CD4-positive, alpha-beta T cell treated with Interferon gamma for 1 hour (primary cell): Measurements from ENCODE around the gene CYP27A1.
"Not testable (repeated sequence)": the region's sequence is repeated elsewhere in the genome, so short reads cannot be mapped to it uniquely, and the experiment has no call there.

Source experiments
- DNase-seq: peaks from one replicate; pipeline ENCODE4 v3.0.0-alpha.2; 2020

Gene CYP27A1

GRCh38 chr2:218833023-218833609 lies 51.2 kb downstream of the CYP27A1 start:
- DNase-seq: no peak

- no peak for DNase-seq
These were observed 52.7 kb downstream of the CYP27A1 start for GRCh38 chr2:218834685-218835084.

DNA sequence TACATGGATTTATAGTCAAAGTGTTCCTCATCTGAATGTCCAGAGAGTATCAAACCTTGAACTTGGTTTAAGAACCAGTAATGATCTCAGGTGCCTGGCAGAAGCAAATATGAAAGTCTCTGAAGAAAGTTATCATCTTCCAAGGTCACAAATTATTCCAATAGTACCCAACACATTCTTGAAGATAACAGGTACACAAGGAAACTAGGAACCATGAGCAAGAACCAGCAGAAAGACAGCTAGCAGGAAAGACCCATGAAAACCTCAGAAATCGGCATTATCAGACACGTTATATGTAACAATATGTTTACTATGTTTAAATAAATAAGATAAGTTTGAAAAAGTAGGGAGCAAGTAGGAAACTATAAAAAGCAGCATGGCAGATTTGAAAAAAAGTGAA lies 55.5 kb downstream of the CYP27A1 start:
- no peak for DNase-seq

DNA sequence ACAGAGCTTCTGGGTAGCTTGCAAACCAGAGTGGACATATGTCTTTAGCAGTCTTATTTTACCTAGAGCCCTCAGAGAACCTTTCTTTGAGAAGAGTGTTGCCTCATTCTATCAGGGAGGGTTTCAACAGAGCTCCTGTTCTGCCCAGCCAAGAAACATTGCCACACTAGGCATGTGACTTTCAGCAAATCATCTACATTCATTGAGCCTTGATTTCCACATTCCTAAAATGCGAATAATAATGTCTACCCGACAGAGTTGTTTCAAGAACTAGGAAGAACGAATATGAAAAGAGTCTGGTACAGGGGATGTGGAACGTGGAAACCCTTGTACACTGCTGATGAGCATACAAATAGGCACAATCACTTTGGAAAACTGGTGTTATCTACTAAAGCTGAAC lies 57.5 kb downstream of the CYP27A1 start:
- peak; percentile 16 for DNase-seq

GRCh38 chr2:218839888-218840287 lies 57.9 kb downstream of the CYP27A1 start:
- no peak for DNase-seq

- not testable (repeated sequence) for DNase-seq
These were observed 62.4 kb downstream of the CYP27A1 start for GRCh38 chr2:218844334-218844733.

DNA sequence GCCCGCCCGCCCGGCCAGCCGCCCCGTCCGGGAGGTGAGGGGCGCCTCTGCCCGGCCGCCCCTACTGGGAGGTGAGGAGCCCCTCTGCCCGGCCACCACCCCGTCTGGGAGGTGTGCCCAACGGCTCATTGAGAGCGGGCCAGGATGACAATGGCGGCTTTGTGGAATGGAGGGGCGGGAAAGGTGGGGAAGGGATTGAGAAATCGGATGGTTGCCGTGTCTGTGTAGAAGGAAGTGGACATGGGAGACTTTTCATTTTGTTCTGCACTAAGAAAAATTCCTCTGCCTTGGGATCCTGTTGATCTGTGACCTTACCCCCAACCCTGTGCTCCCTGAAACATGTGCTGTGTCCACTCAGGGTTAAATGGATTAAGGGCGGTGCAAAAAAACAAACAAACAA lies 65.0 kb downstream of the CYP27A1 start:
- DNase-seq: not testable (repeated sequence)

DNA sequence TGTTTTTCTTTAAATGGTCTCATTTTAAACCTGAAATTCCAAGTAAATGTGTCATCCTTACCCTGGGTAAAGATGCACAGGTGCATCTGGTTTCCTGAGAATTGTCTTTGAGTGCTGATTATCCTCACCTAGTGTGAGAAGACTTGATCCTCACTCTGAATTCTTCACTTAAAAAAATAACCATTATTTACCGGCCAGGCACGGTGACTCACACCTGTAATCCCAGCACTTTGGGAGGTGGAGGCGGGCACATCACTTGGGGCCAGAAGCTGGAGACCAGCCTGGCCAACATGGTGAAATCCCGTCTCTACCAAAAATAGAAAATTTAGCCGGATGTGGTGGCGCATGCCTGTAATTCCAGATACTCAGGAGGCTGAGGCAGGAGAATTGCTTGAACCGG lies 67.8 kb downstream of the CYP27A1 start:
- DNase-seq: no peak

DNA sequence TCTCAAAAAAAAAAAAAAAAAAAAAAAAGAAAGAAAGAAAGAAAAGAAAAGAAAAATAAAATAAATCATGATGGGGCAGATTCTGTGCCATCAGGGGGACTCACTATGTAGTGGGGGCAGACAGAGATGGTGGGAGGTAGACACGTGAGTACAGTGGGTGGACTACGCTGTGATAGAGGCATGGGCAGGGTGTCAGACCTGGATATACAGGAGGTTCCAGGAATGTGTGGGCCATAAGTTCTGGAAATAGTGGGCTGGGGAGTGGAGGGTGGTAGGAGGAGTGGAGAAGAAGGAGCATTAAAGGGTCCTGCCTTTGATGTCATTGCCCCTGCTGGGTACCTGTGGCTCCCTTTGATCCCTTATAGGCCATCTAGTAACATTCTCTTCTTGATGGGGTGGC lies 68.8 kb downstream of the CYP27A1 start:
- no peak for DNase-seq

DNA sequence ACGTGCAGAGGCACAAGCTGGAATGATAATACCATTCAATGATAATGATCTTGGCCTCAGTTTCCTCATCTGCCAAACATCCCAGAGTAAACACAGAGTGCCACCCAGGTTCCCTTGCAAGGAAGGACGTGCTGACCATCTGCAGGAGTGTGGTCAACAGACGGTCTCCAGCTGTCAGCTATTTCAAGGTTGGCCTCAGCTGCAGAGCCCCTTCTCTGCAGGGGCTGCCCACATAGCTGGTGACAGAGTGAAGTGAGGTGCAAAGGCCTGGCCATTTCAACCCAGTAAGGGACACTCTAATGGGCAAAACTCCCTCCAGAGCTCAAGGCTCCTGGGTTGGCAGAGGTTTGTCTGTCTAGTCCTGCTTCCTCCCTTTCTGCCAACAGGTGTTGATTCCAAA lies 69.3 kb downstream of the CYP27A1 start:
- no peak for DNase-seq

DNA sequence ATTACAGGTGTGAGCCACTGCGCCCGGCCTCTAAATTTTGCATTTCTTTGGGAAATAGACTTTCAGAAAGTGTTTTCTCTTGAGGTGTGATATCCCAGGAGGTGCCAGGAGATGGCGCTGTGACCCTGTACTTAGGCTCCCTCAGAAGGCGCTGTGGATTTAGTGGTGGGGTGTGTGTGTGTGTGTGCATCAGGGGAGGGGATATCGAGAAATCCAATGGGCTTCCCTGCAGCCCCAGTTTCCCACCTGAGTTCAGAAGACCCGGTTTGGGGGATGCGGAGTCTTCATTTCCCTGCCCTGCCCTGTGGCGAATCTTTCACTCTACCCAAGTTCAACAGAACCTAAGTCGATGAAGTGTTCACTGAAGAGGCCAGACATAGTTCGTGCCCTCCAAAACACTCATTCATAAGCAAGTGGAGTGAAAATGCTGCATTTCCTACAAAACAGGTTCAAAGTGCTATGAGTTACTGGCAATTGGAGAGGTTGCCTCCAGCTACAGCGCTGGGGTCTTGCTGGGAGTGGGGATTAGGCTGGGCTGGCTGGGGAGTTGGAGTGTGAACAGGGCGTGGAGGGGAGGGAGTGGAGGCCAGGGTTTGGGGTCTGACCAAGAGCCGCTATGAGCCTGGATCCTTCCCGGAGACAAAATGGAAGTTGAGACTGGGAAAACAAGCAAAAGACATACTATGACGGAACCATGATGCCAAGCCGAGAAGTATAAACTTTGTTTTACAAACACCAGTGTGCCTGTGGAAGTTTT lies 71.1 kb downstream of the CYP27A1 start:
- peak; percentile 47 for DNase-seq

GRCh38 chr2:218853766-218854165 lies 71.8 kb downstream of the CYP27A1 start:
- DNase-seq: no peak

DNA sequence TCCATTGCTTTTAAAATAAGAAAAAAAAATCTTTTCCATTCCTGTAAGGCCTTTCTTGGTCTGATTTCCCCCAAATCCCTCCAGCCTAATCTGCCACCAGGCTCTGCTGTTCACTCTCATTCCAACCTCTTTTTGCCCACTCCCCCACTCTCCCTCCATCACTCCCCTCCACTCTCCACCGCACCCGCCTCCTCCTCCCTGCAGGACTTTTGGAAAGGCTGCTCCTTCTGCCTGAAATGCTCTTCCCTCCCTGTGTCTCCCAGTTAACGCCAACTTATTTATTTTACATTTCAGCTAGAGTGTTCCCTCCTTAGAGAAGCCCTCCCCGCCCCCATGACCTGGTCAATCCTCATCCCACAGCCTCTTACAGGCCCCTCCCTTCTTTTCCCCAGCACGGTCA lies 72.9 kb downstream of the CYP27A1 start:
- no peak for DNase-seq

DNA sequence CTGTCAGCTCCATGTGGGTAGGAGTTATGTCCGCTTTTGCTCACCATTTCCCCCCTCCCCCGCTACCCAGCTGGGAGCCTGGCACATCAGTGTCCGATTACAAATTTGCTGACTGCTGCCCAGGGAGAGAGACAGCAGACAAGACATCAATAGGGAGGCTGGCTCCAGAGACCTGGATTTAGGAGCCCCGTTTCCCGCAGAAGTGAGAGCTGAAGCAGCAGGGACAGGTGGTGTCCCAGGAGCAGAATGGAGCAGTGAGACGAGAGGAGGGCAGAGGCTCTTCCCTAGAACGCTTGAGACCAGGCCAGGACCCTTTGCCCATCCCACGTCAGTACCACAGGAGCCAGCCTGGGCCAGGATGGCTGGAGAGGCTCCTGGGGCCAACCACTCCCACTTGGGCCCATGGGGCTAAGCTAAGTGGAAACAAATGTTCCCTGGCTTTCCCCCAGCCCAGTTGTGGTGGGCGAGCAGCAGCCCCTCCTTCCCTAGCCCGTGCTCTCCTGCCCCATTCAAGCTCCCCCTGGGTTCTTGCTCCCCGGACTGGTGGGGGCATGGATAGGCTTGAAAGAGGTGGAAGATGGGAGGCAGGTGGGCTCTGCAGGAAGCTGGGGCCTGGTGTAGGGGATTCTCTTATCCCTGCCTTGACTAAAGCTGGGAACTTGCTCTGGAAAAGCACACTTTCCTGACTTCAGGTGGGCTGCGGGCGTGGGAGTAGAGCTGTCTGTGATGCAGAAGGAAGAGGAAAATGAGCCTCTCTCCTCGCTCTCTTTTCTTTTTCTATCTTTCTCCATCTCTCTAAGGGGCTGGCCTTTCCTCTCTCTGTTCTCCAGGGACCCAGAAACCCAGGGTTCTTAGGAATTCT lies 73.6 kb downstream of the CYP27A1 start:
- DNase-seq: no peak

- DNase-seq: no peak
These were observed 74.4 kb downstream of the CYP27A1 start for GRCh38 chr2:218856167-218856895.

DNA sequence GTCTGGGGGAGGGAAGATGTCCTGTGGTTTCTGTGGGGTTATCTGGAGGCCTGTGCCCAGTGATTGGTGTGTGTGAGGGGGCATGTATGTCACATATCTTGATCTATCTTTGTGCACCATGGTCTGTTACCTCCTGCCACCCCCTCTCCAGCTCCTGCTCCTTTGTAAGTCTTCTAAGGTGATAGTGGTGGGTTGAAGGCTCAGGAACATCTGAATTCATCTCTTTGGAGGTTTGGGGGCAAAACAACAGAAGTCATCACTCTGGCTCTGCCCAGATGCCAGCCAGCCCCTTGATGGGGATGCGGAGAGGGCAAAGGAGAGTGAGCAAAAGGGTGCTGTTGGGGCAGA lies 74.9 kb downstream of the CYP27A1 start:
- no peak for DNase-seq

DNA sequence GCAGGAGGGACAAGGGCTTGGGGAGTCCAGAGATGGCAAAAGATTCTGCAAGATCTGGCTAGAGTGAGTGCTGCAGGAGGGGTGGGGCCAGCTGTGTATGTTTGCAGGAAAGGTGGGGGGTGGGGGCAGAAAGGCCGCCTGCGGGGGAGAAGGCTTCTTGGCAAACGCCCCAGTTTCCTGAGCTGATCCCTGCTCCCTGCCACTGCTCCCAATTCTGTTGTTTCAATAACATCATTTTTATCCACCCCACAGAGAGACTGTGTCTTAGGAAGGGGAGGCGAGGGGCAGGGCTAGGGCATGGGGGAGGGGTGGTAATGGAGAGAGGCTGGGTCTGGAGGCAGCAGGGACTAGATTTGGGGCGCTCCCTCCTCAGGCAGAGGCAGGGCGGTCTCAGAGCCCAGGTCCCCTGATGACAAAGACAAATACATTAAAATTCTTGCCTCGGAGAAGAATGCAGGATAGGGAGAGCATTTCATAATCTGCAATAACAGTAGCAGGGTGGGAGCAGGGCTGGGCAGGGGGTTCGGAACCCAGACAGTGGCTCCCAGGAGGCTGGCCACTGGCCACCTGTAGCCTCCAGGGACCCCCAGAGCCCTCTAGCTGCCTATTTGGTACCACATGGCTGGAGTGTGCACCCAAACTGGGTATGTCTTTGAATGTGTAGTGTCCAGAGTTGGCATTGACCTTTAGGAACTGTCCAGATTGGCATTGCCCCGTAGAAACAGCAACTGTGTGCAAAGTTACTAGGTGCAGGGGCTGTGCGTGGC lies 75.6 kb downstream of the CYP27A1 start:
- DNase-seq: no peak

DNA sequence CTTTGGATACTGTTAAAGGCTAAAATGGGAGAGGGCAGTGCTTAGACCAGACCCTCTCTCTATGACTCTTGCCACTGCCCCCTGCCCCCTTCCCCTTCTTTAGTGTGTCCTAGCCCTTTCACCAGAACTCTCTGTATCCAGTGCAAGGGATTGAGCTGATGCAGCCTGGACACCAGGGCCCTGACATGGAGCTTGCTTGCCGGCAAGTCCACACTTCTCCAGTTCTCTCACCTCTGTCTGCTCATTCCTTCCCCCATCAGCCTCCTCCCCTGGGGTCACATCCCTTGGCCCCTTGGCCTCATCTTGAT lies 76.1 kb downstream of the CYP27A1 start:
- no peak for DNase-seq

- DNase-seq: no peak
These were observed 77.0 kb downstream of the CYP27A1 start for GRCh38 chr2:218858671-218859555.

GRCh38 chr2:218859556-218859987 lies 77.6 kb downstream of the CYP27A1 start, which contains the start of gene WNT6:
WNT6 (plus strand) TSS chr2:218859805; CDS start chr2:218860038, 233 bp downstream.
- DNase-seq: no peak
